Thoracic aorta (tissue), 2 donors: ENCODE data around the gene MBNL1. TPM values are rescaled to one million over a fixed set of nuclear protein-coding genes. Genes with fewer than 3 reads are reported as not detected.

Experiments
- ATAC-seq: fragments of 150-250 bp; one replicate; pipeline ENCODE4 v1.8.0; 2017; ENCODE audit warnings: low read depth; ENCODE audit not compliant: insufficient number of reproducible peaks, low FRiP score
- DNase-seq: peaks from one replicate; pipeline ENCODE4 v3.0.0-alpha.2; 2020; ENCODE audit warnings: low spot score
- H3K27ac ChIP-seq, 2 donors: fragments of 200-600 bp; sonication (generic); 1 replicate in 1 of 2; 2 replicates in 1 of 2; pipeline ENCODE4 v1.5.1; 2016; ENCODE audit warnings: mild to moderate bottlenecking in 2 of 2, moderate library complexity in 2 of 2
- H3K27me3 ChIP-seq: fragments of 200-600 bp; sonication (generic); replicated peaks from 2 replicates; pipeline ENCODE4 v1.6.0; 2016; ENCODE audit warnings: mild to moderate bottlenecking; ENCODE audit not compliant: insufficient read depth
- H3K36me3 ChIP-seq: fragments of 200-600 bp; sonication (generic); one replicate; pipeline ENCODE4 v1.5.1; 2016
- H3K4me1 ChIP-seq, 2 donors: fragments of 200-600 bp; sonication (generic); 1 replicate in 1 of 2; 2 replicates in 1 of 2; pipeline versions ENCODE4 v1.5.1 to v1.6.0; 2016; ENCODE audit warnings: low read depth in 2 of 2, mild to moderate bottlenecking in 1 of 2; ENCODE audit not compliant: control insufficient read depth in 1 of 2
- H3K4me3 ChIP-seq: fragments of 200-600 bp; sonication (generic); 2 replicates; pipeline ENCODE4 v1.5.1; 2016; ENCODE audit warnings: mild to moderate bottlenecking
- H3K9me3 ChIP-seq: fragments of 200-600 bp; sonication (generic); 2 replicates; pipeline ENCODE4 v1.5.1; 2016
- CTCF ChIP-seq: fragments of 200-600 bp; sonication (generic); IDR thresholded peaks from one replicate; pipeline ENCODE4 v1.5.1; 2019; ENCODE audit warnings: antibody characterized with exemption
- total RNA-seq, 2 donors: library from RNA; depleted of rRNA; stranded (reverse); fragments of >200 nt; gene quantifications; one replicate each; pipeline versions ENCODE4 v1.1.0 to v1.2.3, GENCODE V29; 2016

Gene MBNL1
- total RNA-seq, 2 donors from 2014 or later, result 783 to 1,062 TPM

GRCh38 chr3:152321955-152322377, 53.2 kb downstream of the MBNL1 start:
- Histone ChIP-seq H3K4me1 (peaks cover 80 to 82% of the 10 kb centered on the region in 2 donors), H3K4me3 (peak overlapping the region; percentile 18), H3K27me3 (no peaks in the 10 kb centered on the region), H3K9me3 (peaks cover 5% of the 10 kb centered on the region), H3K36me3 (peaks cover 3% of the 10 kb centered on the region), H3K27ac (peak overlapping the region; percentile 75 to 84)
- TF ChIP-seq CTCF, result no peak
- no peak for ATAC-seq
- no peak for DNase-seq

GRCh38 chr3:152322756-152323155, 54.0 kb downstream of the MBNL1 start:
- Histone ChIP-seq H3K27me3 (no peaks in the 10 kb centered on the region), H3K36me3 (peaks cover 3% of the 10 kb centered on the region), H3K27ac (peak overlapping the region; percentile 75 to 84), H3K4me3 (peak overlapping the region; percentile 5), H3K9me3 (peaks cover 5% of the 10 kb centered on the region), H3K4me1 (peaks cover 79 to 81% of the 10 kb centered on the region in 2 donors)
- no peak for ATAC-seq
- DNase-seq, result no peak
- TF ChIP-seq CTCF, result no peak

GRCh38 chr3:152323834-152324233, 55.1 kb downstream of the MBNL1 start:
- ATAC-seq (no peak), DNase-seq (no peak)
- no peaks in the 10 kb centered on the region for H3K27me3 ChIP-seq
- no peak for TF ChIP-seq CTCF
- peaks cover 3% of the 10 kb centered on the region for H3K36me3 ChIP-seq
- H3K4me3 ChIP-seq, result peak overlapping the region; percentile 57
- H3K27ac ChIP-seq, result peak overlapping the region; percentile 75 to 84
- H3K4me1 ChIP-seq, result peaks cover 81 to 84% of the 10 kb centered on the region in 2 donors
- H3K9me3 ChIP-seq, result peaks cover 5% of the 10 kb centered on the region

GRCh38 chr3:152325136-152325535, 56.4 kb downstream of the MBNL1 start:
- no peak overlapping the region for H3K4me3 ChIP-seq
- DNase-seq (no peak), ATAC-seq (no peak)
- peaks cover 3% of the 10 kb centered on the region for H3K36me3 ChIP-seq
- peak overlapping the region; percentile 54 to 69 for H3K27ac ChIP-seq
- peaks cover 80 to 81% of the 10 kb centered on the region in 2 donors for H3K4me1 ChIP-seq
- TF ChIP-seq CTCF, result no peak
- no peaks in the 10 kb centered on the region for H3K27me3 ChIP-seq
- peaks cover 5% of the 10 kb centered on the region for H3K9me3 ChIP-seq

GRCh38 chr3:152327203-152327602, 58.5 kb downstream of the MBNL1 start:
- H3K27me3 ChIP-seq, result no peaks in the 10 kb centered on the region
- peaks cover 5% of the 10 kb centered on the region for H3K9me3 ChIP-seq
- TF ChIP-seq CTCF, result no peak
- H3K27ac ChIP-seq, result peak overlapping the region; percentile 87 to 88
- H3K36me3 ChIP-seq, result peaks cover 3% of the 10 kb centered on the region
- H3K4me3 ChIP-seq, result no peak overlapping the region
- no peak for DNase-seq
- ATAC-seq, result no peak
- peaks cover 74 to 83% of the 10 kb centered on the region in 2 donors for H3K4me1 ChIP-seq
